Stimulated activated naive CD8-positive, alpha-beta T cell treated with anti-CD3 and anti-CD28 coated beads, Interleukin-15, Interleukin-2, amounts not matched to agents 100 ng/mL and 50 ng/mL, for 24 hours (primary cell): ENCODE measurements around the gene PRODH2.
"Not testable (repeated sequence)": the region's sequence is repeated elsewhere in the genome, so short reads cannot be mapped to it uniquely, and the experiment has no call there.

Experiments
- H3K27ac Mint-ChIP-seq: one replicate; pipeline ENCODE4 v1.8.0; 2021; ENCODE audit warnings: mild to moderate bottlenecking, mixed read lengths
- H3K27me3 Mint-ChIP-seq: one replicate; pipeline ENCODE4 v1.8.0; 2021; ENCODE audit warnings: mixed read lengths
- H3K36me3 Mint-ChIP-seq: one replicate; pipeline ENCODE4 v1.8.0; 2021; ENCODE audit warnings: low read depth, mixed read lengths
- H3K4me1 Mint-ChIP-seq: one replicate; pipeline ENCODE4 v1.8.0; 2021; ENCODE audit warnings: low read depth, mixed read lengths
- H3K4me3 Mint-ChIP-seq: one replicate; pipeline ENCODE4 v1.8.0; 2021; ENCODE audit warnings: mild to moderate bottlenecking, mixed read lengths
- H3K9me3 Mint-ChIP-seq: one replicate; pipeline ENCODE4 v1.8.0; 2021; ENCODE audit warnings: mixed read lengths

PRODH2 gene

GRCh38 chr19:35847911-35848310 is 35.3 kb upstream of the PRODH2 start:
- peaks cover 4% of the 10 kb centered on the region for H3K36me3 Mint-ChIP-seq
- H3K4me1 Mint-ChIP-seq: peaks cover 17% of the 10 kb centered on the region
- no peak overlapping the region for H3K27ac Mint-ChIP-seq
- no peaks in the 10 kb centered on the region for H3K9me3 Mint-ChIP-seq
- H3K27me3 Mint-ChIP-seq: peaks cover 42% of the 10 kb centered on the region
- H3K4me3 Mint-ChIP-seq: no peak overlapping the region

GRCh38 chr19:35846038-35846668 is 33.5 kb upstream of the PRODH2 start:
- H3K36me3 Mint-ChIP-seq: peaks cover 4% of the 10 kb centered on the region
- H3K4me1 Mint-ChIP-seq: peaks cover 16% of the 10 kb centered on the region
- H3K27ac Mint-ChIP-seq: no peak overlapping the region
- no peaks in the 10 kb centered on the region for H3K9me3 Mint-ChIP-seq
- peak overlapping the region; percentile 30 for H3K4me3 Mint-ChIP-seq
- H3K27me3 Mint-ChIP-seq: peaks cover 43% of the 10 kb centered on the region

GRCh38 chr19:35845215-35846037 is 32.8 kb upstream of the PRODH2 start:
- no peaks in the 10 kb centered on the region for H3K9me3 Mint-ChIP-seq
- peak overlapping the region; percentile 72 for H3K4me3 Mint-ChIP-seq
- peaks cover 4% of the 10 kb centered on the region for H3K36me3 Mint-ChIP-seq
- H3K27ac Mint-ChIP-seq: no peak overlapping the region
- H3K4me1 Mint-ChIP-seq: peaks cover 16% of the 10 kb centered on the region
- peaks cover 43% of the 10 kb centered on the region for H3K27me3 Mint-ChIP-seq

- H3K4me1 Mint-ChIP-seq: peaks cover 16% of the 10 kb centered on the region
- H3K36me3 Mint-ChIP-seq: peaks cover 4% of the 10 kb centered on the region
- H3K9me3 Mint-ChIP-seq: no peaks in the 10 kb centered on the region
- peak overlapping the region; percentile 72 for H3K4me3 Mint-ChIP-seq
- no peak overlapping the region for H3K27ac Mint-ChIP-seq
- peaks cover 43% of the 10 kb centered on the region for H3K27me3 Mint-ChIP-seq
Observed at GRCh38 chr19:35844482-35845214, 32.0 kb upstream of the PRODH2 start.

- Mint-ChIP-seq H3K27me3 (peaks cover 43% of the 10 kb centered on the region), H3K36me3 (peaks cover 4% of the 10 kb centered on the region), H3K27ac (no peak overlapping the region), H3K4me1 (peaks cover 16% of the 10 kb centered on the region), H3K4me3 (no peak overlapping the region), H3K9me3 (no peaks in the 10 kb centered on the region)
Observed at GRCh38 chr19:35843676-35844481, 31.2 kb upstream of the PRODH2 start.

GRCh38 chr19:35842666-35843272 is 30.1 kb upstream of the PRODH2 start:
- peaks cover 4% of the 10 kb centered on the region for H3K36me3 Mint-ChIP-seq
- peaks cover 43% of the 10 kb centered on the region for H3K27me3 Mint-ChIP-seq
- no peak overlapping the region for H3K27ac Mint-ChIP-seq
- H3K9me3 Mint-ChIP-seq: no peaks in the 10 kb centered on the region
- H3K4me3 Mint-ChIP-seq: no peak overlapping the region
- H3K4me1 Mint-ChIP-seq: peaks cover 16% of the 10 kb centered on the region

GRCh38 chr19:35841961-35842595 is 29.4 kb upstream of the PRODH2 start:
- no peaks in the 10 kb centered on the region for H3K9me3 Mint-ChIP-seq
- peaks cover 16% of the 10 kb centered on the region for H3K4me1 Mint-ChIP-seq
- H3K36me3 Mint-ChIP-seq: peaks cover 4% of the 10 kb centered on the region
- H3K4me3 Mint-ChIP-seq: no peak overlapping the region
- peaks cover 48% of the 10 kb centered on the region for H3K27me3 Mint-ChIP-seq
- no peak overlapping the region for H3K27ac Mint-ChIP-seq

- H3K36me3 Mint-ChIP-seq, H3K9me3 Mint-ChIP-seq, H3K4me1 Mint-ChIP-seq, H3K4me3 Mint-ChIP-seq, H3K27ac Mint-ChIP-seq: not testable (repeated sequence)
- peaks cover 27% of the 10 kb centered on the region for H3K27me3 Mint-ChIP-seq
Observed at GRCh38 chr19:35836096-35836495, 23.5 kb upstream of the PRODH2 start.

- H3K36me3 Mint-ChIP-seq: no peaks in the 10 kb centered on the region
Observed at GRCh38 chr19:35833972-35834371, 21.3 kb upstream of the PRODH2 start.

GRCh38 chr19:35832054-35832453 is 19.4 kb upstream of the PRODH2 start:
- Mint-ChIP-seq H3K4me3 (no peak overlapping the region), H3K4me1 (no peaks in the 10 kb centered on the region), H3K27me3 (peaks cover 36% of the 10 kb centered on the region), H3K27ac (no peak overlapping the region), H3K9me3 (no peaks in the 10 kb centered on the region), H3K36me3 (no peaks in the 10 kb centered on the region)

More at GRCh38 chr19:35833972-35834371, 21.3 kb upstream of the PRODH2 start:
- Mint-ChIP-seq H3K4me3 (no peak overlapping the region), H3K4me1 (no peaks in the 10 kb centered on the region), H3K27ac (no peak overlapping the region), H3K9me3 (no peaks in the 10 kb centered on the region), H3K27me3 (peaks cover 31% of the 10 kb centered on the region)

- Mint-ChIP-seq H3K36me3 (no peaks in the 10 kb centered on the region), H3K27me3 (peaks cover 34% of the 10 kb centered on the region), H3K4me1 (no peaks in the 10 kb centered on the region), H3K27ac (no peak overlapping the region), H3K9me3 (no peaks in the 10 kb centered on the region), H3K4me3 (no peak overlapping the region)
Observed at GRCh38 chr19:35830986-35831385, 18.3 kb upstream of the PRODH2 start.

- no peaks in the 10 kb centered on the region for H3K9me3 Mint-ChIP-seq
- H3K4me1 Mint-ChIP-seq: no peaks in the 10 kb centered on the region
- no peaks in the 10 kb centered on the region for H3K36me3 Mint-ChIP-seq
- H3K4me3 Mint-ChIP-seq: no peak overlapping the region
- H3K27ac Mint-ChIP-seq: no peak overlapping the region
- peaks cover 32% of the 10 kb centered on the region for H3K27me3 Mint-ChIP-seq
Observed at GRCh38 chr19:35828692-35829301, 16.2 kb upstream of the PRODH2 start.

- Mint-ChIP-seq H3K36me3 (no peaks in the 10 kb centered on the region), H3K9me3 (no peaks in the 10 kb centered on the region), H3K27me3 (peaks cover 27% of the 10 kb centered on the region), H3K4me1 (no peaks in the 10 kb centered on the region), H3K27ac (no peak overlapping the region), H3K4me3 (no peak overlapping the region)
Observed at GRCh38 chr19:35824150-35824549, 11.5 kb upstream of the PRODH2 start.
